Nephron (organoid): ENCODE results near the gene EI24.

Source experiments
- H3K27ac Mint-ChIP-seq, 3 experiments: 2 replicates each; pipeline ENCODE4 v1.8.0; 2020; ENCODE audit warnings: mixed read lengths in 3 of 3, mild to moderate bottlenecking in 2 of 3, moderate library complexity in 1 of 3
- H3K27me3 Mint-ChIP-seq: 2 replicates; pipeline ENCODE4 v1.8.0; 2021; ENCODE audit warnings: low read depth, mild to moderate bottlenecking, moderate library complexity, mixed read lengths
- H3K36me3 Mint-ChIP-seq: 2 replicates; pipeline ENCODE4 v1.8.0; 2020; ENCODE audit warnings: low read depth, mixed read lengths
- H3K4me1 Mint-ChIP-seq: 2 replicates; pipeline ENCODE4 v1.8.0; 2020; ENCODE audit warnings: mixed read lengths
- H3K4me3 Mint-ChIP-seq, 3 experiments: 2 replicates each; pipeline ENCODE4 v1.8.0; 2020; ENCODE audit warnings: mild to moderate bottlenecking in 3 of 3, mixed read lengths in 3 of 3, moderate library complexity in 2 of 3
- H3K9me3 Mint-ChIP-seq: 2 replicates; pipeline ENCODE4 v1.8.0; 2020; ENCODE audit warnings: mixed read lengths
- CTCF ChIP-seq, 3 experiments: fragments of 200-600 bp; sonication (generic); IDR thresholded peaks; one replicate each; pipeline ENCODE4 v1.5.0; 2021; ENCODE audit warnings: antibody characterized with exemption in 3 of 3; ENCODE audit not compliant: unreplicated experiment in 3 of 3

Gene EI24

DNA sequence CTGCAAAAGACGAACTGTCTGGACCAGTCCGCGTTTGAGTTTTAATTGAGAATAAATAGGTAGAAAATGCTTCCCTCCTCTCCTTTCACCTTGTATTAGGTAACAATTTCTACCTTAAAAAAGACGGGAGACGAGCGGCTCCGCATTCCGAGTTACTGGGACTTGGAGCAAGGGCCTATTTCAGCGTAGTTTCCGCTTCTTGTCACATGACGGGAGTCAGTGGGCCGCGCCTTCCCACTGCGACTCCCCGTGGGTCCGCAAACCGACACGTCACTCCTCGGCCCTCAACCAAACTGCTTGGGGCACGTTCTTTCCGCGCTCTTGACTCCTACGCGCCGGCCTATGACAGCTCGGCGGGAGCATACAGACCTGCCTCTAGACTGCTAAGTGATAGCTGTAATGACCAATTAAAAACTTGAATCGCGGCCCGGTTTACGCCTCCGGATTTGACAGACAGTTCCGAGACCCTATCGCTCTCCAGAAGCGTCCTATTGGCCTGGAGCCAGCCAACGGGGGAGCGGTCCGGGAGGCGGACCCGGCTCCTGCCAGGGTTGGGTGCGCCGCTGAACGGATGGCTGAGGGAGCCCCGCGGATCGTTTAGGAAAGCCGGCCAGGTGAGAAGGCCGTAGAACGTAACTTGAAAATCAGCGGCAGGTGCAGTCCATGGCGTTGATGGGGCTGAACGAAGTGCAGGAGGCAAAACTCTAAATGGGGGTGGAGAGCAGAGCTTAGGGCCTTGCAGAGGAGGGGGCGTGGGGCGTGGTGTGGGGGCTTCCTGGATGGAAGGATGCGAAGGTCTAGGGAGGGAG is 23.2 kb downstream of the EI24 start, which contains the start of gene STT3A:
TSS of gene STT3A (plus strand) at position 548 of the 809 bp plus-strand sequence. CDS start 3,064 bp downstream, outside the sequence.
- Mint-ChIP-seq H3K27ac (peak within 1 kb of the TSS; percentile 98 to 100 (median 99)), H3K27me3 (no peaks in the 10 kb centered on the region), H3K4me3 (peak within 1 kb of the TSS; percentile 94 to 97 (median 94)), H3K4me1 (peaks cover 31% of the 10 kb centered on the region), H3K9me3 (peaks cover 2% of the 10 kb centered on the region), H3K36me3 (peaks cover 22% of the 10 kb centered on the region)
- TF ChIP-seq CTCF (IDR thresholded peaks at IDR 0.05; ENCODE audit: unreplicated experiment in 3 of 3): no peak

DNA sequence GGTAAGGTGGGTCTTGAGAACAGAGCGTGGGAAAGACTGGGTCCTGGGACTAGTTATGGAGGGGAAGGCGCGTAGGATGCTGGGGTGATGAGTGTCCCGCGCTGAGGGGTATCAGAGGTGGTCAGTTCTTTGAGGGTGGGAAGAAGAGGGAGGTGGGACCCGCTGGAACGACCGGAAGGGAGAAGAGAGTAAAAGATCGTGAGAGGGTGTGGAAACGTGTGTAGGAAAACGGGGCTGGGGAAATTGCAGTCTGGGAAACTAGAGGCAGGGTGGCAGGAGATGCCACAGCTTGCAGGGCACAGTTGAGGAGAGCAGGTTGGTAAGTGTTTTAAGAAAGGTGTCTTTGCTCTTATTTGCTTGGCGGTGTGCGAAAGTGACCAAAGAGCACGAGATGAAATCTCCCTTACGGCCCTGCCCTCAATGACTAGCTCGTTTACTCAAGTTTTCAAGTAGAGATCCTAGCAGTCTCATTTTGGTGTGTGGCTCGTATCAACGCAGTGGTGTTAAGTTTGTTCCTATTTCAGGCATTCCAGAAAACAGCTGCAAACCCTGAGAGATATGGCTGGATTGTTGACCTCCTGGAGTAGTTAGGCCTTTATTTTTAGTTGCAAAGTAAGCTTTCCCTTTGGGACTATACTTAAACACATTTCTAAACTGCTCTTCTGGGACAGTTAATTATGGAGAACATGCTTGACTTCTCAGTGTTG is 24.0 kb downstream of the EI24 start:
- Mint-ChIP-seq H3K36me3 (peaks cover 28% of the 10 kb centered on the region), H3K4me1 (peaks cover 30% of the 10 kb centered on the region)

DNA sequence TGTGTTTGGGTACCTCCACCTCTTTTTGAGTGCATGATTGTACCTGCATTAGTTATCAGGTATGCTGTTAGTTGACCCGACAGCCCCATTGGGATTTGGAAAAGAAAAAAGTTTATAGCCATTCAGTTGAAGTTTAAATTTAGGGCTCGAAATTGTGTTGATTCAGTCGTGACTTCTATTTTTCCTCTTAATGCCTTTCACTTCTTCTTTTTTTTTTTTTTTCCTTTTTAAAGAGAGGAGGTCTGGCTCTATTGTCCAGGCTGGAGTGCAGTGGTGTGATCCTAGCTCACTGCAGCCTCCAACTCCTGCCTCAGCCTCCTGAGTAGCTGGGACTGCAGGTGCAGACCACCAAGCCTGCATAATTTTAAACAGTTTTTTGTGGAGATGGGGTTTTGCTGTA is 25.7 kb downstream of the EI24 start:
- no peaks in the 10 kb centered on the region for H3K9me3 Mint-ChIP-seq
- peaks cover 34% of the 10 kb centered on the region for H3K36me3 Mint-ChIP-seq
- H3K27me3 Mint-ChIP-seq: no peaks in the 10 kb centered on the region
- no peak for TF ChIP-seq CTCF (IDR thresholded peaks at IDR 0.05; ENCODE audit: unreplicated experiment in 3 of 3)
- peak overlapping the region in 2 of 3 experiments; percentile 35 to 39 for H3K27ac Mint-ChIP-seq
- peaks cover 27% of the 10 kb centered on the region for H3K4me1 Mint-ChIP-seq
- H3K4me3 Mint-ChIP-seq: peak overlapping the region; percentile 76 to 97 (median 77)

More for the DNA sequence above, 24.0 kb downstream of the EI24 start:
- Mint-ChIP-seq H3K27me3 (no peaks in the 10 kb centered on the region), H3K4me3 (peak overlapping the region; percentile 94 to 97 (median 94)), H3K9me3 (peaks cover 2% of the 10 kb centered on the region), H3K27ac (peak overlapping the region; percentile 98 to 100 (median 99))
- TF ChIP-seq CTCF (IDR thresholded peaks at IDR 0.05; ENCODE audit: unreplicated experiment in 3 of 3): no peak

GRCh38 chr11:125600663-125601062 is 31.4 kb downstream of the EI24 start:
- Mint-ChIP-seq H3K36me3 (peaks cover 64% of the 10 kb centered on the region), H3K4me1 (peaks cover 3% of the 10 kb centered on the region), H3K9me3 (no peaks in the 10 kb centered on the region), H3K4me3 (no peak overlapping the region), H3K27me3 (no peaks in the 10 kb centered on the region), H3K27ac (no peak overlapping the region)
- TF ChIP-seq CTCF (IDR thresholded peaks at IDR 0.05; ENCODE audit: unreplicated experiment in 3 of 3): no peak

GRCh38 chr11:125603207-125603606 is 33.9 kb downstream of the EI24 start:
- Mint-ChIP-seq H3K4me3 (no peak overlapping the region), H3K9me3 (no peaks in the 10 kb centered on the region), H3K27ac (no peak overlapping the region), H3K36me3 (peaks cover 59% of the 10 kb centered on the region), H3K4me1 (no peaks in the 10 kb centered on the region), H3K27me3 (no peaks in the 10 kb centered on the region)
- TF ChIP-seq CTCF (IDR thresholded peaks at IDR 0.05; ENCODE audit: unreplicated experiment in 3 of 3): no peak
